ENCODE measurements around the gene UPF1. TPM values are rescaled to one million over a fixed set of nuclear protein-coding genes. Genes with fewer than 3 reads are reported as not detected.

The UPF1 gene
- total RNA-seq, 1 donor from 2014 or later: 46.5 TPM

GRCh38 chr19:18830488-18830887, 1.3 kb upstream of the UPF1 start:
- H3K4me3 ChIP-seq (ENCODE audit: low read depth, low read length): no peak overlapping the region
- no peak for DNase-seq (ENCODE audit: low read depth)
- TF ChIP-seq CTCF (conservative IDR thresholded peaks at IDR 0.05; ENCODE audit: low read depth, low read length): no peak

GRCh38 chr19:18832306-18833140, 764 bp downstream of the UPF1 start:
- peak overlapping the region; percentile 68 for H3K4me3 ChIP-seq (ENCODE audit: low read depth, low read length)

GRCh38 chr19:18833141-18833476, 1.4 kb downstream of the UPF1 start:
- TF ChIP-seq CTCF (conservative IDR thresholded peaks at IDR 0.05; ENCODE audit: low read depth, low read length): no peak
- peak overlapping the region; percentile 68 for H3K4me3 ChIP-seq (ENCODE audit: low read depth, low read length)
- DNase-seq (ENCODE audit: low read depth): no peak

More at GRCh38 chr19:18832306-18833140, 764 bp downstream of the UPF1 start:
- peak; percentile 33 for TF ChIP-seq CTCF (conservative IDR thresholded peaks at IDR 0.05; ENCODE audit: low read depth, low read length)
- DNase-seq (ENCODE audit: low read depth): no peak

- no peak for DNase-seq (ENCODE audit: low read depth)
- TF ChIP-seq CTCF (conservative IDR thresholded peaks at IDR 0.05; ENCODE audit: low read depth, low read length): no peak
- H3K4me3 ChIP-seq (ENCODE audit: low read depth, low read length): peak overlapping the region; percentile 68
These were observed 2.3 kb downstream of the UPF1 start for GRCh38 chr19:18833849-18834643.

GRCh38 chr19:18834644-18834984, 2.9 kb downstream of the UPF1 start:
- no peak for DNase-seq (ENCODE audit: low read depth)
- TF ChIP-seq CTCF (conservative IDR thresholded peaks at IDR 0.05; ENCODE audit: low read depth, low read length): no peak
- peak overlapping the region; percentile 68 for H3K4me3 ChIP-seq (ENCODE audit: low read depth, low read length)

GRCh38 chr19:18839465-18840287, 7.9 kb downstream of the UPF1 start:
- peak; percentile 17 for TF ChIP-seq CTCF (conservative IDR thresholded peaks at IDR 0.05; ENCODE audit: low read depth, low read length)
- H3K4me3 ChIP-seq (ENCODE audit: low read depth, low read length): no peak overlapping the region
- DNase-seq (ENCODE audit: low read depth): no peak
